PC-9 (cell line): ENCODE measurements around the gene MTUS2. TPM values are rescaled to one million over a fixed set of nuclear protein-coding genes. Genes with fewer than 3 reads are reported as not detected.

ENCODE experiments used
- BruUV-seq: library from RNA; stranded (reverse); fragments of 400-500 nt; replicated peaks from 2 replicates; lab custom pipeline; 2021; lab: Mats Ljungman, UMichigan
- CTCF ChIA-PET: fragments of 300-600 bp; sonication (Branson Sonifier 250); formaldehyde crosslinking; loops from one replicate; lab custom pipeline; 2022; ENCODE audit warnings: antibody characterized with exemption; lab: Charles Lee
- POLR2A ChIA-PET: fragments of 300-600 bp; sonication (Branson Sonifier 250); formaldehyde crosslinking; loops from one replicate; lab custom pipeline; 2022; ENCODE audit warnings: antibody characterized with exemption; ENCODE audit not compliant: unreplicated experiment; lab: Charles Lee
- DNase-seq, 2 experiments: peaks; one replicate each; pipeline versions ENCODE4 v3.0.0 to v3.0.0-alpha.2; 2015 to 2022; ENCODE audit warnings: mixed read lengths in 1 of 2
- H2AFZ ChIP-seq: fragments of 200-600 bp; sonication (generic); 2 replicates; pipeline ENCODE4 v1.8.1; 2017; ENCODE audit warnings: antibody characterized with exemption
- H3F3A ChIP-seq: fragments of 200-600 bp; sonication (generic); 2 replicates; pipeline ENCODE4 v1.8.1; 2017; ENCODE audit warnings: antibody characterized with exemption, mild to moderate bottlenecking, low read depth; ENCODE audit not compliant: insufficient read depth
- H3K27ac ChIP-seq: fragments of 200-600 bp; sonication (generic); 2 replicates; pipeline ENCODE4 v1.6.1; 2016; ENCODE audit warnings: mixed run types
- H3K27me3 ChIP-seq: fragments of 200-600 bp; sonication (generic); 2 replicates; pipeline ENCODE4 v1.6.1; 2016; ENCODE audit warnings: low read depth, mixed run types; ENCODE audit not compliant: insufficient read depth
- H3K36me3 ChIP-seq: fragments of 200-600 bp; sonication (generic); 2 replicates; pipeline ENCODE4 v1.6.1; 2016; ENCODE audit warnings: low read depth, mixed run types
- H3K4me1 ChIP-seq: fragments of 200-600 bp; sonication (generic); replicated peaks from 2 replicates; pipeline ENCODE4 v1.6.1; 2016; ENCODE audit warnings: mixed run types; ENCODE audit not compliant: insufficient read depth
- H3K4me2 ChIP-seq: fragments of 200-600 bp; sonication (generic); 2 replicates; pipeline ENCODE4 v1.6.1; 2017; ENCODE audit warnings: mixed run types
- H3K4me3 ChIP-seq: fragments of 200-600 bp; sonication (generic); 2 replicates; pipeline ENCODE4 v1.6.1; 2016; ENCODE audit warnings: mixed run types
- H3K79me2 ChIP-seq: fragments of 200-600 bp; sonication (generic); 2 replicates; pipeline ENCODE4 v1.6.1; 2017; ENCODE audit warnings: low read depth, mixed run types
- H3K9me2 ChIP-seq: fragments of 200-600 bp; sonication (generic); 2 replicates; pipeline ENCODE4 v1.8.1; 2017; ENCODE audit warnings: mild to moderate bottlenecking; ENCODE audit not compliant: insufficient read depth
- H3K9me3 ChIP-seq: fragments of 200-600 bp; sonication (generic); 2 replicates; pipeline ENCODE4 v1.8.1; 2016; ENCODE audit warnings: low read depth; ENCODE audit not compliant: insufficient read depth
- H4K20me1 ChIP-seq: fragments of 200-600 bp; sonication (generic); 2 replicates; pipeline ENCODE4 v1.8.1; 2017; ENCODE audit not compliant: insufficient read depth
- EZH2 ChIP-seq: fragments of 200-600 bp; sonication (generic); IDR thresholded peaks from 2 replicates; pipeline ENCODE4 v1.8.0; 2017; ENCODE audit warnings: antibody characterized with exemption, low read depth
- intact Hi-C: fragments of 100-400 bp; cut with micrococcal nuclease; formaldehyde crosslinking; loops from one replicate; pipeline ENCODE4 v1.10.0; 2022; ENCODE audit not compliant: unreplicated experiment
- total RNA-seq: library from RNA; stranded (reverse); gene quantifications from 2 replicates; pipeline ENCODE4 v1.2.3, GENCODE V29; 2021
- TF ChIP-seq, protein P1 (sequence below): fragments of 200-600 bp; sonication (generic); conservative IDR thresholded peaks from 2 replicates; pipeline ENCODE4 v1.6.1; 2017; ENCODE audit warnings: mixed run types, antibody characterized with exemption, mild to moderate bottlenecking, moderate library complexity

Gene MTUS2
- total RNA-seq, 1 experiment from 2014 or later = not detected

DNA sequence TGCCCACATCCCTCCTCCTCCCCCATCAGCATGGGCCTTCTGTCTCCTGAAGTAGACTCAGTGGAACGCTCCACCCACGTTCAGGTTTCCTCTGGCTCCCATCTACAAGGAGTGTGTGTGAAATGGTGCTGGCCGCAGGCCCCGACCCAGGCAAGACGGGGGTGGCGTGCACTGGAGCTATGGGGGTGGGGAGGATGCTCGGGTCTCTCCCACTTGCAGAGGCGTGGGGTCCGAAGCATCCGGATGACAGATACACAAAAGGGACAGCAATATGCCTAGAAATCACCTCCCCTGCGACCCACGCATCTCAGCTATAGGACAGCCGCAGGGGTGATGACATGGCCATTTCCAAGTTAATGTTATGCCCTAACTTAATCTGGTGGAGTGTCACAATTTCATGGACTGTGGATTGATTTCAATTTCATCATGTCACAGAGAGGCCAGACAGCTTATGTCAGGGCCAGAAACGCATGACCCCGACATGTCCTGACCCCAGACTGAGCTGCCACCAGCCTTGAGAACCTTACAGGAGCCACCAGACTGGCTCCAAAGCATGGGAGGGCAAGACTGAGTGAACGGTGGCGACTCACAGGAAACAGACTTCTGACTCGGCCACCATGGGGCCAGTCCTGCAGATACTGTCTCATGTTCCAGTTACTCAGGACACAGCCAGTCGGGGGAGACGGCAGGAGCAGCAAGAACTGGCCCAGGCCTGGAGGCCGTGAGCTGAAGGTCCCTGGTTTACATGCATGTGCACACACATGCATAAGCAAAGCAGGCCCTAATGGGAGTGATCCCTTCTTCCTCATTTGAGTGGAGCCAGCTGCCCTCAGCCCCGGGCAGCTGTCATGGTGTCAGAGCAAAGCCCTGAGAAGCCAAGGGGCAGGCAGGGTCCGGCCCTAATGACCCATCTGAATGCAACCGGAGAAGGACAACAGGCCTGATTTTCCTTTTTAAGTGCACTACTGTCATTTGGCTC, 693.2 kb downstream of the MTUS2 start:
- TF ChIP-seq EZH2 = no peak
- TF ChIP-seq, protein P1, sequence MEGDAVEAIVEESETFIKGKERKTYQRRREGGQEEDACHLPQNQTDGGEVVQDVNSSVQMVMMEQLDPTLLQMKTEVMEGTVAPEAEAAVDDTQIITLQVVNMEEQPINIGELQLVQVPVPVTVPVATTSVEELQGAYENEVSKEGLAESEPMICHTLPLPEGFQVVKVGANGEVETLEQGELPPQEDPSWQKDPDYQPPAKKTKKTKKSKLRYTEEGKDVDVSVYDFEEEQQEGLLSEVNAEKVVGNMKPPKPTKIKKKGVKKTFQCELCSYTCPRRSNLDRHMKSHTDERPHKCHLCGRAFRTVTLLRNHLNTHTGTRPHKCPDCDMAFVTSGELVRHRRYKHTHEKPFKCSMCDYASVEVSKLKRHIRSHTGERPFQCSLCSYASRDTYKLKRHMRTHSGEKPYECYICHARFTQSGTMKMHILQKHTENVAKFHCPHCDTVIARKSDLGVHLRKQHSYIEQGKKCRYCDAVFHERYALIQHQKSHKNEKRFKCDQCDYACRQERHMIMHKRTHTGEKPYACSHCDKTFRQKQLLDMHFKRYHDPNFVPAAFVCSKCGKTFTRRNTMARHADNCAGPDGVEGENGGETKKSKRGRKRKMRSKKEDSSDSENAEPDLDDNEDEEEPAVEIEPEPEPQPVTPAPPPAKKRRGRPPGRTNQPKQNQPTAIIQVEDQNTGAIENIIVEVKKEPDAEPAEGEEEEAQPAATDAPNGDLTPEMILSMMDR = no peak
- no peaks in the 10 kb centered on the region for H3K27me3 ChIP-seq
- no peak overlapping the region for H3K4me3 ChIP-seq
- no peaks in the 10 kb centered on the region for H3K4me1 ChIP-seq
- H3K9me2 ChIP-seq = no peaks in the 10 kb centered on the region
- ChIA-PET CTCF (no interaction called here), POLR2A (no interaction called here)
- H3K27ac ChIP-seq = no peak overlapping the region
- no peaks in the 10 kb centered on the region for H3K9me3 ChIP-seq
- no peaks in the 10 kb centered on the region for H3K79me2 ChIP-seq
- H3K4me2 ChIP-seq = no peak overlapping the region
- no peak overlapping the region for H2AFZ ChIP-seq
- peaks cover 29% of the 10 kb centered on the region; the same call in 1 of the 2 replicates for H3K36me3 ChIP-seq
- DNase-seq = no peak
- H4K20me1 ChIP-seq = peaks cover 28% of the 10 kb centered on the region
- H3F3A ChIP-seq = peaks cover 14% of the 10 kb centered on the region; the same call in 1 of the 2 replicates
- no TSS peak for BruUV-seq
- intact Hi-C loops = no loop called here

DNA sequence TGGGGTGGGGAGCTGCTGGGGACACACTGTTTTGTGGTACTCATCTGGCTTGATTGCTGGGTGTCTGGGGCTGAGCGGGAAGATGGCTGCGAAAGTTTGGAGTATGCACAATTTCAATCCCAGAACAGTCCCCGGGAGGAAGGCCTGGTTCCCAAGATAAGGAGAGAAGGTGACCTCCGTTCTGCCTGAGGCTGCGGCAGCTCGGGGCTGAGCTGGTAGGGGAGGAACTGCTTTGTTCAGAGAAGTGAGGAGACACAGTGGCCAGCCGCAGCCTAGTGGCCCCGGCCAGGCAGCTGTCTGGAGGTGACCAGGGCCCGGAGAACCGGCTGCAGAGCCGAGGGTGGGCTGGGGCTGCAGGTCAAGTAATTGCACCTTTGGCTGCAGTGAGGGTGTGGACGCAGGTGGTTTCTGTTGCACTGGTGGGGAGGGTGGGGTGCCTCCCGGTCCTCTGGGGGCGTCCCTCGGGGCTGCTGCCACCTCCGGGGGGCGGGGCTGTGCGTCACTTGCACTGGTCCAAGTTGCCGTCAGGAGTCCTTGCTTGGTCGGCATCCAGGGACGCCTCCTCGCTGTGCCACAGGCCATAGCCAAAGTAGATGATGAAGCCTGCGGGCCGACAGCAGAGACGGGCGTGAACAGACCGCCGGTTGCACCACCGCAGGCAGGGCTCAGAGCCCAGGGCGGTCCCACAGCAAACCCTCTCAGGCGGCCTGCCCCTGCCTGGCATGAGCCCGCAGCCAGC, 694.0 kb downstream of the MTUS2 start:
- ChIA-PET CTCF (no interaction called here), POLR2A (no interaction called here)
- no peaks in the 10 kb centered on the region for H3K79me2 ChIP-seq
- H4K20me1 ChIP-seq = peaks cover 28% of the 10 kb centered on the region
- TF ChIP-seq EZH2 = no peak
- TF ChIP-seq, protein P1 = no peak
- no peak overlapping the region for H3K4me2 ChIP-seq
- no peaks in the 10 kb centered on the region for H3K27me3 ChIP-seq
- BruUV-seq = no TSS peak
- H3K4me3 ChIP-seq = no peak overlapping the region
- intact Hi-C loops = no loop called here
- H2AFZ ChIP-seq = no peak overlapping the region
- peaks cover 6% of the 10 kb centered on the region; the same call in 1 of the 2 replicates for H3F3A ChIP-seq
- DNase-seq = no peak
- no peaks in the 10 kb centered on the region for H3K4me1 ChIP-seq
- no peaks in the 10 kb centered on the region for H3K9me2 ChIP-seq
- peaks cover 29% of the 10 kb centered on the region; the same call in 1 of the 2 replicates for H3K36me3 ChIP-seq
- H3K9me3 ChIP-seq = no peaks in the 10 kb centered on the region
- H3K27ac ChIP-seq = no peak overlapping the region

DNA sequence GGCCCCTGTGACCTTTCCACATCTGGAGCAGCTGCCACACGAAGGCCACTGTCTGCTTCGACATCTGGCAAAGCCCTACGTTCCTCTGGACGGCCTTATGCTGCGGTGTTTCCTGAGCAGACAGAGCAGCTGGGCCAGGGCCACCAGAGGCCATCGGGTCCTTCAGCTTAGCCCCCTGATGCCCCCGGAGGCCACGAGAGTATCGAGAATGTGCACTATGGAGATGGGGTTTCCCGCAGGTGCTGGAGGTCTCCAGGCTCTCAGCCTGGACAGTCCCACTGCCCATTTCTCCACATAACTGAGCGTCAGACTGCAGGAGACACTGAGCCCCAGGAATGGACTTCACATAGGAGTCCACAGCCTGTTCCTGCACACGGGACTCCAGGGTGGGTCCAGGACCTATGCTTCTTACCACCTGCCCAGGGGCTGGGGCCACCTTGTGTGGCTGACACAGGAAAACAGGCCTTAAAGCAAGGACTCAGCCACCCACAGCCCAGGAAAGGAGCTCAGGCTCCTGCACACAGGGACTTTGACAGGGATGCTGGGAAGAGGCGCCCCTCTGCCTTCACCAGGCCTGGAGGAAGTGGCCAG, 694.7 kb downstream of the MTUS2 start:
- Histone ChIP-seq H3K4me2 (no peak overlapping the region), H3K4me3 (no peak overlapping the region), H4K20me1 (peaks cover 34% of the 10 kb centered on the region), H3K4me1 (no peaks in the 10 kb centered on the region), H3K9me2 (no peaks in the 10 kb centered on the region), H3K36me3 (peaks cover 29% of the 10 kb centered on the region; the same call in 1 of the 2 replicates), H2AFZ (no peak overlapping the region), H3F3A (no peaks in the 10 kb centered on the region; the same call in 1 of the 2 replicates), H3K27me3 (no peaks in the 10 kb centered on the region), H3K79me2 (no peaks in the 10 kb centered on the region), H3K27ac (no peak overlapping the region), H3K9me3 (no peaks in the 10 kb centered on the region)
- TF ChIP-seq EZH2 = no peak
- TF ChIP-seq, protein P1 = no peak
- ChIA-PET POLR2A (no interaction called here), CTCF (no interaction called here)
- DNase-seq = no peak
- intact Hi-C loops = no loop called here
- no TSS peak for BruUV-seq
